IPS-11a (cell line): ENCODE measurements around the gene RASGEF1B.
"Not testable (repeated sequence)": the region's sequence is repeated elsewhere in the genome, so short reads cannot be mapped to it uniquely, and the experiment has no call there.

ENCODE experiments used
- H3K4me3 ChIP-seq: one replicate; pipeline ENCODE4 v1.5.1; 2013; ENCODE audit warnings: low read depth, low read length, control low read depth

The RASGEF1B gene

DNA sequence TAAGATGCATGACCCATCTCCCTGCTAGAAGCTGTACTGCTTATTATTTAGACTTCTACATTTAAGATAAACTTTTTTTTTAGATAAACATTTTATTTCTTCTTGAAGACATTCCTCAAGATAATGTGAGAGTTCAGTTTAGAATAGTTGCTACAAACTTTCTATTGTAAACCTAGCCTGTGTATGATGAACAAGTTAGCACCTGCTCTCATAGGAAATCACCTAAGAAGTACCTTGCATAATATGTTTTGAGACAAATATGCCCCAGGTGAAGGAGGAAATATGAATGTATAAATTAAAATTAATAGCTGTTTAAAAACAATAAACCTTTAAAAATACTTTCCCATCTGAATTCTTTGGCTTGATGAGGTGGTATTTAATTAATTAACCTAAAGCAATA is 35.6 kb downstream of the RASGEF1B start:
- H3K4me3 ChIP-seq, result no peak overlapping the region

DNA sequence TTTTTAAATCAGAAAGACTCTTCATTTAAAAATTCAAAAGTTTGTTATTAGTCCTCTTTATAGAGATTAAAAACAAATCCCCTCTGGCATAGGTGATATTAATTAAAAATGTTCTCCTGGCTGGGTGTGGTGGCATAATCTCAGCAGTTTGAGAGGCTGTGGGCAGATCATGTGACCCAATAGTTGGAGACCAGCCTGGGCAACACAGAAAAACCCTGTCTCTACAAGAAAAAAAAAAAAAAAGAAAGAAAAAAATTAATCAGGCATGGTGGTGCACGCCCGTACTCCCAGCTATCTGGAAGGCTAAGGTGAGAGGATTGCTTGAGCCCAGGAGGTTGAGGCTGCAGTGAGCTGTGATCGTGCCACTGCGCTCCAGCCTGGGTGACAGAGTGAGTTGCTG is 38.9 kb downstream of the RASGEF1B start:
- no peak overlapping the region for H3K4me3 ChIP-seq

DNA sequence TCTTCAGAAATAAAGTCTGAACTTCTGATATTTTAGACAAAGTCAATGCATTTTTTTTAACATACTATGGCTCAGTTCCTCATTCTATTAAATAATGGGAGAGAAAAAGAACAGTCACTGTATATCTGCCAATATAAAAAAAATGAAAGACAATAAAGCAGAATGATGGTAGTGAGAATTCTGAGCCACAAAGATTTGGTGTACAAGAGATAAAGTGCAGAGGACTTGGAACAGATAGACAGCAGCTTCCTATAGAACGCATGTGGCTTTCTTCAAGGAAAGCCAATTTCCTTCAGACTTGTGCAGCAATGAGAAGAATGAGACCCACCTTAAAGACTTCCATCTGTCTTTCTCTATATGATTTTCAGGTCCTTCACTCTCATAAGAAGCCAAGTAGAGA is 39.7 kb downstream of the RASGEF1B start:
- no peak overlapping the region for H3K4me3 ChIP-seq

DNA sequence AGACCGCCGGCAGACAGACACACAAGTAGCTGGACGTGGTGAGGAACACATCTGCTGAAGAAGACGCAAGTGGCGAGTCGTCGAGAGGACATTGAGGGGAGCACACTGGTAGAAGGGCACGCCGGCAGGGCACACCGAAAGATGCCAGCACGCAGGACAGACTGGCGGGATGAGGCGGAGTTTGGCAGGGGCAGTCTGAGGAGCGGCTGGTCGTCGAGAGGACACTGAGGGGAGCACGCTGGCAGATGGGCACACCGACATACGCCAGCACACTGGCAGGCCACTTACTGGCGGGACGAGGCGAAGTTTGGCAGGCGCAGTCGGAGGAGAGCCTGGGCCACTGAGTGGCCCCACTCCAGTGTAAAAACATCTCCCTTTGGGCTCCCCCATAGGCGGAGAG is 42.1 kb downstream of the RASGEF1B start:
- H3K4me3 ChIP-seq, result no peak overlapping the region

DNA sequence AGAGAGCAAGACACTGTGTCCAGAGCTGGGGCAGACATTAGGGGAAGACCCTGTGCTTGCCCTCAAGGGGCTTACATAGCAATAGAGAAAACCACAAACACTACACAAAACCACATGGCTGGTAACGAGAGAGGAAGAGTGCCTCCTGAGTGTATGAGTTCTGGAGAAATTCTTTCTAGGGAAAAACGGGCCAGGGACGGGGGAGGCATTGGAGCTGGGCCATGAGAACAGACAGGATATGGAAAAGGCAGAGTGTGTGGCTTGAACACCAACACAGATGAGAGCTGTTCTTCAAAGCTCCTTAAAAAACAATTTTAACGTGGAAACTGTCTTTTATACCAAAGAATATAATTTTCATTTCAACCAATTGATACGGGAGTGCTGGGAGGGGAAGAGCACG is 42.7 kb downstream of the RASGEF1B start:
- no peak overlapping the region for H3K4me3 ChIP-seq

DNA sequence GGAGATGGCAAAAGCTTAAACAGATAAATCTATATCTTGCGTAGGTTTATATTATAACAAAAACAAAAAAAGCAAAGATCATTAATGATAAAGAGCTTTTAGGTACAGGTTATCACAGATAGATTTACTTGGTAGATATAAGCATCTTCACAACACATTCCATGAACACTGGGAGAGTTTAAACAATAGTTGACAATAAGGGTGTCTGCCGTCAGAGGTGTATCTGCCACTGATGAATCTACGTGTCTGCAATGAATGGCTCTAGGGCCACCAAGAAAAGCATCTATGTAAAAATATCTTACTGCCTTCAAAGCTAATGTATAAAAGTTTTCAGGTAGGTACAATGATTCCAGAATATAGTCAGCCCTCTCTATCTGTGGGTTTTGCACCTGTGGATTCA is 43.7 kb downstream of the RASGEF1B start:
- H3K4me3 ChIP-seq, result no peak overlapping the region

DNA sequence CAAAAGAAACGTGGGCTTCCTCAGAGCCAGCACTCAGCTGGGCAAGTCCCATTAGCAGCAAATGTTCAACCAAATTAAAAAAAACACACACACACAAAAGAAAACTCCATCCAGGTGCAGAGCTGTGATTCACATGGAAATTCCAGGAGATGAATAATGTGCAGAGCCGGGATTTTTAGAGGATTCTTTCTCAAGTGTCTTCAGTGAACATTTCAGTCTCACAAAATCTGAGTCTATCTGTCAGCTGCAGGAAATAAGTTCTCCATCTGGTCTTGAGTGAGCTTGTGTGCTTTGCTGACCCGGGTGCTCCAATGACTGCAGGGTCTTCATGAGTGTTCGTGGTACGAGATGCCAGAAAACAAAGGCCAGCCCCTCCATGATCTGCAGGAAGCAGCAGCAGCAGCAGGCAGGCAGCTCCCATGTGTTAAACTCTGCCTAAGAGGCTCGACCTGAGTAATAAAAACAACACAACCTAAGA is 44.3 kb downstream of the RASGEF1B start:
- H3K4me3 ChIP-seq, result no peak overlapping the region

DNA sequence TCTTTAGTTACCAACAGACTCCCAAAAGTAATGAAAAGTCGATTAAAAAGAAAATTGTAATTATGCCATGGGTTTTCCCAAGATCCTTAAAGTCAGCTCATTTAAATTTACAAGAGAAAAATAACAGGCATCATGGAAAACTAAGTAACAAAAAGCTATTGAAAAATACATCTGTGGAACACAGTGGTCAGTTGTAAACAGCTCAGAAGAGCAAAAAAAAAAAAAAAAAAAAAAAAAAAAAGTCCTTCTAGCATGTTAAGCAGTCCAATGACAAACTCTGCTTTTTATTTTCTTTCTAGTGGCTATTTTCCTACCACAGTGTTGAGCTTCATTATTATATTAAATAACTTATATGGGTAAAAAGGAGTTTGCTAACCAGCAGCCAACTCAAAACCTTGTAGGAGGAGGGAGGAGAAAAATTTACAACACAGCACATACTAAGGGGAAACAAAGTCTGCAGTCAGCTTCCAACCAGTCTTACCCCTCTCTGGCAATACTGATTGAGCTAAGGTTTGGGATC is 44.9 kb downstream of the RASGEF1B start:
- H3K4me3 ChIP-seq, result no peak overlapping the region

DNA sequence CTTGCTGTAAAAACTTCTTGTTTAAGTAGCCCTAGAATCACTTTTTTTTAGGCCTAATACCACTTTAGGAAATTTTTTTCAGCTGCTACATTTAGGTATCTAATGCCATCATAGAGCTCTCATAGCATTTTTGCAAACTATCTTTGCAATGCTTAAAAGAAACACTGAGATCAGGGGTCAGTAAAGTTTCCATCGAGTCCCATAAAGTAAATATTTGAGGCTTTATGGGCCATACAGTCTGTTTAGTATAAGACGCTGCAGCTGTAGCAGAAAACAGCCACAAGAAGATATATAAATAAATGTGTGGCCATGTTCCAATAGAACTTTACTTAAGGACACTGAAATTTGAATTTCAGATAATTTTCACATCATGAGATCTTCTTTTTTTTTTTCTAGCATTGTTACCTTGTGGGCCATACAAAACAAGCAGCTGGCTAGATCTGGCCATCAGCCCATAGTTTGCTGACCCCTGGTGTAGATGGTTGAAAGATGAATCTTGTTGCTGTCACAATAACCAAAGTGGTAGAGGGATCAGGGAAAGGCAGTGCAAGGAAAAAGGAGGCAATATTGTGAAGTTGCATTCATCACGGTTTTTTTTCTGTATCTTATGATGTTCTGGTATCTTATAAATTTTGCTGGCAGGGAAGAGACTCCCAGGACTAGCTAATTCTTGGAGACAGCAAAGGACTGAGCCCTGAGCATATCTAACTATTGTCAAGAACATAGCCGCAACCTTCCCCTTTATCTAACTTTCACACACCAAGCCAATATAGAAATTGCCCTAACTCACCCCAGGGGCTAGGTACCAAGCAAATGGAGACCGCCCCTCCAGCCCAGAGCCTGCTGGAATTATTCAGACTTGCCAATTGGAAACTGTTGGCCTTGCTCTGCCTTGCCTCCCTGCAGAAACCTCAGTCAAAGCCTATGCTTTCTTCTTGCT is 46.6 kb downstream of the RASGEF1B start:
- H3K4me3 ChIP-seq, result no peak overlapping the region

DNA sequence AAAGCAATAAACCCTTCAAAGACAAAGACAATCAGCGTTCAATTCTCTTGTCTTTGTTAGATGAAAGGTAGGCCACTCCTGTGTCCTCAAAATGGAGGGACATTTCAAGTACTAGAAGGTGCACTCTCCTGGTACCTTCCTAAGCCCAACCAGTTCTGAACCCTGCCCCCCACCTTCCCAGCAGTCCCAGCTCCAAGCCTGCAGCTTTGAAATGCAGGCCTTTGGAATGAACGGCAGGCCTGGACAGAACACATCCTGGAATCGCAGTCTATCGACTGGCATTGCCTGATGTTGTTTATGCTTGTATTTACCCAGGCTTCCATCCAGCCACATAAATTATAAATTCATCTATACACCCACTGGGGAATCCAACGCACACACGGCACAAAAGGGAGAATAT is 47.4 kb downstream of the RASGEF1B start:
- H3K4me3 ChIP-seq, result no peak overlapping the region

DNA sequence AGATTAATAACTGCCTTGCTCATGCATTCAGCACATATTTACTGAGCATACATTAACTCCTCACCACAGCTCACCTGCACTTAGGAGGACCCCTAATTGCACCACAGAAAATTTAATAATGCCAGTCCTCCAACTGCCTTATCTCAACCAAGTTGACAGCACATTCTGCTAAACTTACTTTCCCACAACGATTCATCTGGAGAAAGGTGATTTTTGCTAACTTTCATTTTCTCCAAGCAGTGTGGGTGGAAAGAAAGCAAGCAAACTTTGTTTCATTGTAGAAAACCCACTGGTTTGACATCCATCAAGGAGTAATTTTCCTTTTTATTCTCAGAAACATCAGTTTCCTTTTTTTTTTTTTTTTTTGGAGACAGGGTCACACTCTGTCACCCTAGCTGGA is 49.1 kb downstream of the RASGEF1B start:
- no peak overlapping the region for H3K4me3 ChIP-seq

DNA sequence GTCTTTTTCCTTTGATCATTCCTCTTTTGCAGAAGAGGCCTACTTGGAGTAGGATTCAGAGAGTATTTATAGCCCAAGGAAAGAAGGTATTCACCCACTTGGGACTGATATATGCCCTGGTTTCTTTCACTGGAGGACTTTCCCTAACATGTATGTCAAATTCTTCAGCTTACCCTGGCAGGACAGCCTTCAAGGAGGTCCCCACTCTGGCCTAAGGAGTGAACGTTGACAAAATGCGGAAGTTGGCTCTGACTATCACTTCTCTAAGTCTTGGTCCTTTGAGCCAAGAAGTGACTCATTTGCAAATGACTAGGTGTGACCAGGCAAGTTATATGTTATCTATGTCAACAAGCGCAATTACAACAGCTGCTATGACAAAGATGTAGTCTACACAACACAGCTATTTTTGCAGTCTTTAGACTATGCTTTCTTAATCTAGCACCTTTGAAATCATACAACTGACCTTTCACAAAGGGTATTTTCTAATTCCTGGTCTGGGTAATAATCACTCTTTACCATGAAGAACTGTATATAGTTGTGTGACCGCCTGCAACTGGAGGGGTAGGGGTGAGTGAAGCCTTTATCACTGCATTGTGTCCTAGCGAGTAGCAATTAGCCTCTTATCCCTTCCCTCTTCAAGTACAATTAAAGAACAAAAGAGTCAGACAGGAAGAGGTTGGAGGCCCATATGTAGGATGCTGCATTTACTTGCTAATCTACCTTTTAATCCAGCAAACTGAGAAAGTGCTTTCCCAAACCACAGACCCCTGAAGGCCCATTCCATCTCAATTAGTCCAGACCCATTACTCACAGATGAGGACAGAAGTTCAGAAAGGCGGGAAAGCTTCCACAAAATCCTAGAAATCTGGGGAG is 50.1 kb downstream of the RASGEF1B start:
- no peak overlapping the region for H3K4me3 ChIP-seq

DNA sequence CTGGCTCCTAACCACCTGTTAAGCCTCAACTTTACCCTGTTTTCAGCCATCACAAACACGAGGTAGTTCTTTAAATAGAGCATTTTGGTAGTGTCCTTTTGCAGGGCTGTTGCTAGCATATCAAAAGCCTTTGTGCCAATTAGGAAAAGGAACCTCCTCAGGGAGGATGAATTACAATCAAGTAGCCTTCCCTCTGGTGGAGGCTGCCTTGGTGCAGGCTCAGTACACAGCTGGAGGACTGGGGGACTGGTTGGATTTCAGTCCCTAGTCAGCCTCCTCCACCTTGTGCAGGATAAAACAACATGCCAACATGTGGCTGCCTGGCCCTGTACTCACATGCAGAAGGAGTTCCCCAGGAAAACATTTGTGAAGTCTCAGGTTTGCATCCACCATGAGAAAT is 53.1 kb downstream of the RASGEF1B start:
- H3K4me3 ChIP-seq, result no peak overlapping the region

DNA sequence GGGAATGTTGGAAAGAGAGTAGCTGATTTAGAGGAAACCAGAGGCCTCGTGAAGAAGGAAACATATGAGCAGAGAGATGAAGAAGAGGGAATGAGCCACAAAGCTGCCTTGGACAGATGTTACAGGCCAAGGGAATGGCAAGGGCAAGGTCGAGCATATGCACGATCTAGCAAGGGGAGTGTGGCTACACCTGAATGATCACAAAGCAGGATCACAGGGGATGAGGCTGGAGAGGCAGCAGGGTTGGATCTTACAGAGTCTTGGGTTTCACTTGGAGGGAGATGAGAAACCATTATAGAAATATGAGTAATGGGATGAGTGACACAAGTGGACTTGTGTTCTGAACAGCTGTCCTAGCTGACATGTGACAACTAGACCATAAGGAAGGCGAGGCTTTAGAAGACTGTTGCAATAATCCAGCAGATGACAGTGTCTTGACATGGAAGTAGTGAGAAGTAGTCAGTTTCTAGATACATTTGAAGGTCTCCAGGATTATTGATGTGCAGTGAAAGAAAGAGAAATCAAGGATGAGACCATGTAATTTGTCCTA is 58.7 kb downstream of the RASGEF1B start:
- H3K4me3 ChIP-seq, result no peak overlapping the region

DNA sequence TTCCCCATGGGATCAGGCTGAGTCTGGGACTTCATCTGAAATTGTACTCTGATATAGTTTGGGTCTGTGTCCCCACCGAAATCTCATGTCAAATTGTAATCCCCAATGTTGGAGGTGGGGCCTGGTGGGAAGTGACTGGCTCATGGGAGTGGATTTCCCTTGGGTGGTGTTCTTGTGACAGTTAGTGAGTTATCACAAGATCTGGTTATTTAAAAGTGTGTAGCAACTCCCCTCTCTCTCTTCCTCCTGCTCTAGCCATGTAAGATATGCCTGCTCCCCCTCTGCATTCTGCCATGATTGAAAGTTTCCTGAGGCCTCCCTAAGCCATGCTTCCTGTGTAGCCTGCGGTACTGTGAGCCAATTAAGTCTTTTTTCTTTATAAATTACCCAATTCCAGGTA is 61.0 kb downstream of the RASGEF1B start:
- no peak overlapping the region for H3K4me3 ChIP-seq

DNA sequence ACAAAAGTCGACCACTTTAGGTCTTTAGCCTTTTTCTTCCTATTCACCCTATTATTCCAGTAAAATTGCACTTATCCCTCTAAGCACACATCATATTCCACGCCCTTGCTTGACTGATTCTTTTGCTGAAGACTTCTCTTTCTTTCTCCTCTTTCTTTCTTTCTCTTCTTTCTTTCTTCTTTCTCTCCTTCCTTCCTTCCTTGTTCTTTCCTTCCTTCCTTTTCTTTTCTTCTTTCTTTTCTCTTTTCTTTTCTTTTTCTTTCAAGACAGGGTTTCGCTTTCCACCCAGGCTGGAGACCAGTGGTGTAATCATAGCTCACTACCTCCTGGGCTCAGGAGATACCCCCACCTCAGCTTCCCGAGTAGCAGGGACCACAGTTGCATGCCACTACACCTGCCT is 61.9 kb downstream of the RASGEF1B start:
- no peak overlapping the region for H3K4me3 ChIP-seq

DNA sequence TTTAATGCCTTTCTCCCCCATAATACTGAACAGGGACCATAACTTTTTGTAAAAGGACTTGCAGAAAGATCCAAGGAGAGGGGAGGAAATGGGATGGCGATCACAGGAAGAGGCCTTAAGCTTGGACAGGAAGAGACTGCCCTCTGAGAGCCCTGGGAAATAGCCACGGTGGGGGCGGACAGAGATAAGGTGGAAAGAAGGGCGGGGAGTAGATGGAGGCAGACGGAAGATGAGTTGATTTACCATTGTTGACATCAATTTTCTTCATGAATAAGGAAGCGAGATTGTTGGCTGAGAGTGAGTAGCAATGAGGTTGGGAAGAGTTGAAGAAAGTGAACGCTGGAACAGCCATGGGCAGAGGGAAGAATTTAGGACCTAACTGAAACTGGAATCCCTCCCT is 63.4 kb downstream of the RASGEF1B start:
- no peak overlapping the region for H3K4me3 ChIP-seq

DNA sequence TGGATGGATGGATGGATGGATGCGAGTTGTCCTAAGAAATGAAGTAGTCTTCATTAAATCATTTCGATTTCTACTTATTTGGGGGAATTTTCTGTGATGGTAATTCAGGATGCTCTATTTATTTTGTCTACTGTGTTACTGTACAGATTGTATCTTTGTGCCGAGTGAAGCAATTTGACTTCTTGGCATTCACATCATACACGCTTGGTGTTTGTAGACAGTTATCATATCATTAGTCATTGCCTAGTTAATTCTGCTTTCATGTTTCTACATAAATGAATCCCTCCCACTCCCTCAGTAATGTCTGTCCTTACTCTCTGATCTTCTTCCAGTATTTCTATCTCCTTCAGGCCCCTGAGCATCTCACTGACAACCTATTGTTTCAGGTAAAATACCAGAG is 64.0 kb downstream of the RASGEF1B start:
- H3K4me3 ChIP-seq, result no peak overlapping the region

DNA sequence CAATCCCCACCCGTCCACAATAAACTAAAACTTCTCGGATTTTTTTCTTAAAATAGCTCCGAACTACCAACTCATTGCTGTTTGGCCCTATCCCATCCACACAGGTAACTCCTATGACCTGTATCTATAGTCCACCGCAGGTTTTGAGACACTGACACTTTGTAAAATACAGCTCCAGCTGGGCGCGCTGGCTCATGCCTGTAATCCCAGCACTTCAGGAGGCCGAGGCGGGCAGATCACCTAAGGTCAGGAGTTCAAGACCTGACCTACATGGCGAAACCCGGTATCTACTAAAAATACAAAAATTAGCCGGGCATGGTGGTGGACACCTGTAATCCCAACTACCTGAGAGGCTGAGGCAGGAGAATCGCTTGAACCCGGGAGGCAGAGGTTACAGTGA is 65.2 kb downstream of the RASGEF1B start:
- not testable (repeated sequence) for H3K4me3 ChIP-seq

DNA sequence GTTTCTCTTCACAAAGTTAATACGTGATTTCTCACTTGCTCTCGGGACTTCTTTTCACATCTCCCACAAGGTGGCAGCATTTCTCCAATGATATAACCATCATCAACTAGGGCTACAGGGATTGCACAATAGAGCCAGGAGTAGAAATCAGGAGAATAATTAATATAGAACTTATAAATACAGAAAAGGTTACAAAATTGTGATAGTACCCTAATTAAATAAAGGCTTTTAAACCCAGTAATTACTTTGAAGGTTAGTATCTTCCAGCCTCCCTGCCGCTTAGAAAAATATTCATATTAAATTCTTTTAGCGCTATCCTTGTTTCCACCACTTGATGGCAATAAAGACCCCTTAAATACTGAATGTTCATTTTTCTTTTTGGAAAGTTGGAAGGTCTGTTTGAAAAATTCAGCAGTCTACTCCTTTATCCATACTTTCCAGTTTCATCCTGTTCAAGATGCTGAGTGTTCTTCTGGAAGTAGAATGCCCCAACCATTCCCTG is 65.8 kb downstream of the RASGEF1B start:
- no peak overlapping the region for H3K4me3 ChIP-seq

DNA sequence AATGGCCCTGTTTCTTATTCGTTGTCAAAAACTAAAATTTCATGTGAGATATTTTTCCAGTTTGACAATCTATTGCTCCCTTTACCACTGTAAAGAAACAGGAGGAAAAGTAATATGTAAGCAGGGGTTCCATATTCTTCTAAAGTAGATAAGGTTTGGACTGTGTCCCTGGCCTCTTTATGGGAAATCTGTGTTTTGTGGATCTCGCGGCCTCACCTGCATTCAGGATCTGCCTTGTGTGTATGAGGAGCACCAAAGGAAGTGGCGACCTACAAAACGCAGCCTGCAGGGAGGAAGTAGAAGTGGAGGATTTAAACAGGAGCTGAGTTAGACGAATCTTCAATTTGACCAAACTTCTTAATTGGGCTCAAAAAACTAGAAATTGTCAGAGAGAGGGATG is 67.0 kb downstream of the RASGEF1B start:
- no peak overlapping the region for H3K4me3 ChIP-seq
